Stimulated activated CD4-positive, alpha-beta T cell treated with anti-CD3 and anti-CD28 coated beads, Interleukin-15, amount 100 ng/mL, for 24 hours (primary cell): ENCODE data around the gene ADAM10.

Experiments used
- DNase-seq: peaks from one replicate; pipeline ENCODE4 v3.0.0-alpha.2; 2020

ADAM10 gene

DNA sequence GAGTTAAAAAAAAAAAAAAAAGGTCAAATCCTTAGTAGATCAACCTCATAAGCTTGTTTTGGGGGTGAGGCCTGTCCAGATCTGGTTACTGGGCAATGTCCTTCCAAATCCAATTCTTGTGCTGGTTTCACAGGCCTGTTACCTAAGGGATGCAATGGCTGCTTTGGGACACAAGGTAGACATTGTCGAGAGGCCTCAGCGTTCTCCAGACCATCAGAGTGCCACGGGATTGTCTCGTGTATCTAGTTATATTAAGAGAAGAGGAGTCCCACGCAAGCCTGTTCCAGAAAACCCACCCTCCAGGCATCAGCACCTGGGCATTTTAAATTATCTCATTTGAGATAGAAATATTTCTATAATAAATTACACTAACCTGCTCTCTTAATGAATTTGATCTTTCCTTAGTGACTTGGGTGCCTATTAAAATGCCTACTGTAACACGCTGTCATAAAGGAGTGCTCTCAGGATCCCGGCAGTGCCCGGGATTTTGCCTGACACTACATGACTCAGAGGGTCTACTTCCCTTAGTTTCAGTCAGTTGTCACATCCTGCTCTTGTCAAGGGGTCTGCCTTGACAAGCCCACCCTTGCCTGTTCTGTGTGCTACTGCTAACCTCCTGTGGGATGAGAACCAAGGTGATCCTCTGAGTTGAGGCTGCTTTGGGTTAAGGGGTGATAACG lies 201.7 kb downstream of the ADAM10 start:
- no peak for DNase-seq

DNA sequence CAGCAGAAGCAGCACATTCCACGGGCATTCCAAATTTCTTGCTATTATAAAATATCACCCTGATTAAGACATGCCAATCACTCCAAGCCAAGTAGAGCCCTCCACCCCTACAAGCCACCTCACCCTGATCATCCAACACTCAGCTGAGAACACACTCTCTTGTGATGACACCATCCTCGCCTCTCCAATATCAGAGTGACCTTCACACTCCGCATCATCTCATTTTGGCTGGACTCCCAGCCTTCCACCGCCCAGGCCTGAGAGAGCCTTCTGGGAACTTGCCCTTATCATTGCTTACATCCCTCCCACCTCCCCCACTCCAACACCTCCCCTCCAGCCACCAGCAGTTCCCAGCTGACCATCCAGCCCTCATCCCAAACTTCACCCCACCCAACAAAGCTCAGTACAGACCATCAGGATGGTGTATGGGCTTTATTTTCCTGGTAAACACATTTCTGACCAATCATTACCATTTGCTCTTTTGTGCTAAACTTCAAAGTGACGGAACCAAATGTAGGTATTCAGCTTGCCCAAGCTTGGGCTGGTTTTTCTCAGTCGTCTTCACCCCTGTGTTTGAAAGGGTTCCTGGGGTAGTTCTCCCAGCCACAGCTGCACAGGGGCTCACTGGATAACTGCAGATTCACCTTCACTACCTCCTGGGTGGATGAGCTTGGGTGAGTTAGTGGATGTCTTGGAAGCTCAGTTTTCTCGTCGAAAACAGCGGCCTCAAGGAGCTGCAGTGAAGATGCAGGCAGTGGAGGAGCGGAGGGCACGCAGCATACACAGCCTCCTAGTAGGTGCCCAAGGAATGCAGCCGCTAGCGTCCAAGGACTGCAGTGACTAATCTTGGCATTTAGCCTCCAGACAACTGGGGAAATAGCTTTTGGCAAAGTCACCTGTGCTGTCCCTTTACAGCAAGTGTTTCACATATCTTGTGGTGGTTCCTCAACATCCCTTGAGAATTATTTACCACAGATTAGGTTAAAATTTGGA lies 202.6 kb downstream of the ADAM10 start:
- no peak for DNase-seq

DNA sequence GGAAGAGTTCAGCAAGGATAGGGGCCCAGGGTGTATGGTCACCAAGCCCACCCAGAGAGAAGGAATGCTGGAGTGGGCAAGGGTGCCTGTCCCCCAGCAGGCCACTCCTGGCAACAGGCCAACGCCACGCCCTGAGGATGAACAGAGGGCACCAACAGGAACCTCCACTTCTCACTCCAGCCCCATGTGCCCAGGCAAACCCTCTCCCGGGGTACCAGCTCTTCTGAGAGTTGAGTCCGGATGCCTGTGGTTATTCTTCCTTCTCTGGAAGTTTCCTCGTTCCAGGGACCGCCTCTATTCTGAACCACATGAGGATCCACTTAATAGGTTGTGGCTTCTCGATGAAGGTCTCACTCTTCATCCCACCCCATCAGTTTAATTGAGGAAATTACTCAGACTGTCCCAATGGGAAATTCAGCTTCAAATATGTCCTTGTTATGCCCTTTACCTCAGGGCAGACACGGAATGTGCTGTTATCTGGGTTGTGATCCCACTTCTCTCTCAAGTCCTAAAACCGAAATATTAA lies 203.4 kb downstream of the ADAM10 start:
- no peak for DNase-seq

DNA sequence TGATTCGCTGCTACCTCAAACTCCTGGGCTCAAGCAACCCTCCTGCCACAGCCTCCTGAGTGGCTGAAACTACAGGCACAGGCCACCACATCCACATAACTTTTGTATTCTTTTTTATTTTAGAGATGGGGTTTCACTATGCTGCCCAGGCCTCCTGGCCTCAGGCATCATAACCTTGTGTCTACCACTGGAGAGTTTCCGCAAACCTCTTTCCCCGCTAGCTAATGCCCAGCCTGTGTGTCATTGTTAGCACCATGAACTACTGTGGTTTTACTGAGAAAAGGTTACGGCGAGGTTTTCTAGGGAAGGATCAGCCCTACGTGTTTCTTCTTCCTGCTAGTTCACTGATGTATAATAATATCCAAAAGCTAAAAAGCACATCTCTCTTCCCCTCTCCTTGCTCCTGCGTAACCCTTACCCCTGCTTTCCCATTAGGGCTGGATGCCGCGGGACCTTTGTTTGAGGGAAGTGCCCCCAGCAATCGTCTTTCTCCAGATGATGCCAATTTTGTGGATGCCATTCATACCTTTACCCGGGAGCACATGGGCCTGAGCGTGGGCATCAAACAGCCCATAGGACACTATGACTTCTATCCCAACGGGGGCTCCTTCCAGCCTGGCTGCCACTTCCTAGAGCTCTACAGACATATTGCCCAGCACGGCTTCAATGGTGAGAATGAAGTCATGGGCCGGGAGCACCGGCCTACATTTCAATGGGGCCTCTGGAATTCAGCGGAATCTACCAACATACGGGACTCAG lies 204.0 kb downstream of the ADAM10 start:
- DNase-seq = peak; percentile 44

DNA sequence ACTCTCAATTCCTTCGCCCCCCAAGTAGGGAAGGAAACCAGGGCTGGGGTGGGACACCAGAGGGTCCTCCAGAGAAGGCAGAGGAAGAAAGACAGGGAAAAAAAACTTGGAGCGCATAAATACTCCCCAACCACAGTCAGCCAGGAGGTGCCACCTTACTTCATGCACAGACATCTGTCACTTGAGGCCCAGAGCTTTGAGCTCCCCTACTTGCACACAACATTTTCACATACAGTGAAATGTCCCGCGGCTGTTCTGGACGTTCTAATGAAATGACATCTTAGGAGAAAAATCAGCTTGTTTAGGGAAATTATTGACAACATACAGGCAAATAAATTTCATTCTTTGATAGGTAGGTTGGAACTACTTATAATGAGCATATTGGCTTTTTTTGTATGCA lies 204.8 kb downstream of the ADAM10 start:
- DNase-seq = no peak

DNA sequence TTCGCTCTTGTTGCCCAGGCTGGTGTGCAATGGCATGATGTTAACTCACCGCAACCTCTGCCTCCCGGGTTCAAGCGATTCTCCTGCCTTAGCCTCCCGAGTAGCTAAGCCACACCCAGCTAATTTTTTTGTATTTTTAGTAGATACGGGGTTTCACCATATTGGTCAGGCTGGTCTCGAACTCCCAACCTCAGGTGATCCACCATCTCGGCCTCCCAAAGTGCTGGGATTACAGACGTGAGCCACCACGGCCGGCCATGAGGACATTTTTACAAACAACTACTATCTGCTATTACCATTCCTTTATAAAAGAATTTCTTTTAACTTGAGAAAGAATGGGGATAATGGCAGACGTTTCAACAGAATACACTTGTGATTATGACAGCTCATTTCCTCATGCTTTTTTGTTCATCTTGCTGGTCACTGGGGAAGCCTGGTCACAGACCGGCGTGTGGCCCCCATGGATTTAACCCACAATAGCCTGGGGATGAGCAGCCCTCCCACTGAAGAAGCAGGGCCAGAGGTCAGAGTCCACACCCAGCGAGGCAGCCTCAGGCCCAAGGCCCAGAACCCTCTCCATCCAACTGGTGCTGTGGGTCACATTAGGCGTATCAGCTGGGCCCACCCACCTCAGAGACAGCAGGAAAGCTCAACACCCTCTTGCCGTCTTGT lies 205.7 kb downstream of the ADAM10 start:
- DNase-seq = no peak

DNA sequence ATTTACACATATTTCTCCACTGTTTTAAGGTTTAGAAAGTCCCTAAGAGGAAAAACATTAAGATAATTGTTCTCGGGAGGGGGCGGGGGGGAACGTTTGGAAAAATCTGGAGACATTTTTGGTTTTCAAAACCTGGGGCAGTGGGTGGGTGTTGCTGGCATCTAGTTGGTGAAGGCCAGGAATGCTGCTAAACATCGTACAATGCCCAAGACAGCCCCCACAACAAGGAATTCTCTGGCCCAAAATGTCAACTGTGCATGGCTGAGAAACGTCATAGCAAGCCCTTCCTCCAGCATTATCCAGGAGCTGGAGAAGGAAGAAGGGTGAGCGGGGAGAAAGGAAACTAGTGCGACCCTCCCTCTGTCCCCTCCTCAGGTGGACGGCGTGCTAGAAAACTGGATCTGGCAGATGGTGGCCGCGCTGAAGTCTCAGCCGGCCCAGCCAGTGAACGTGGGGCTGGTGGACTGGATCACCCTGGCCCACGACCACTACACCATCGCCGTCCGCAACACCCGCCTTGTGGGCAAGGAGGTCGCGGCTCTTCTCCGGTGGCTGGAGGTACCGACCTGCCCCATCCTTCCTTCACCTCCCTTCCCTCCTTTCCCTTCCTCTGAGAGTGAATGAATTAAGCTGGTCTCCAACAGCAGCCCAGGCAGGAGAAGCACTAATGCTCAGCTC lies 208.0 kb downstream of the ADAM10 start:
- DNase-seq = no peak

DNA sequence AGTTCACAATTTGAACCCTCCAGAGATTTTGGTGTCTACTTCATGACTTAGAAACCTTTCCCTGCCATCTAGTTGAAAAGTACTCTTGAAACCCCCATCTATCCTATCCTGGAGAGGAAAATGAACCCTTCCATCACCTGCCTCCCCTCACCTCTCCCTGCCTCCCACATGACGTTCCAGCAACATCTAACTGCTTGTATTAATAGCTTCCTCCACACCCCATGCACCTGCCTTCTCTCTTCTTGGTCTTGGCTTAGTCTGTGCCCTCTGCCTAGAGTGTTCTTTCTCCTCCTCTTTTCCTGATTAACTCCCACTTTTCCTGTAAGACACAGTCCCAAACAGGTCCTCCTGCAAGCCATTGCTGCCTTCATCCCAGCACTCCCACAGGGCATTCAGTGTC lies 210.0 kb downstream of the ADAM10 start:
- DNase-seq = no peak

DNA sequence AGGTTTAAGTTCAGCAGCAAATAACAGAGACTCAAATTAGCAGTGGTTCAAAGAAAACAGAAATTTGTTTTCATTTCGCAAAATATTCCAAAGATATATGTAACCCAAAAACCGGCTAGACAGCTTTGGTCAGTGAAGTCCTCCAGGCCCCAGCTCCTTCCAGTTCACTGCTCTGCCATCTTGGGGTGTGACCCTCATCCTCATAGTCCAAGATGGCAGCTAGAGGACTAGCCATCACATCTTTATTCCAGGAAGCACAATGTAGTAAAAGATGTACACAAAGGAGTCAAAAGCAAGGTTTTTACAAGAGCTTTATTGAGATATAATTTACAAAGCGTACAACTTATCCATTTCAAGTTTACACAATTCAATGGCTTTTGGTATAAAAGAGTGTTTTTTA lies 210.6 kb downstream of the ADAM10 start:
- DNase-seq = no peak
